Adipocyte (in vitro differentiated cells): ENCODE data around the gene CACNA2D1.
A peak's percentile ranks its signal among the peaks of the same experiment; 100 is the strongest.

Source experiments
- DNase-seq: peaks from one replicate; pipeline ENCODE4 v3.0.0-alpha.2; 2015; ENCODE audit warnings: low read depth
- H3K27me3 ChIP-seq: replicated peaks from 2 replicates; pipeline ENCODE4 v1.7.0; 2013; ENCODE audit warnings: mild to moderate bottlenecking, low read length, moderate library complexity; ENCODE audit not compliant: control insufficient read depth, insufficient read depth
- H3K36me3 ChIP-seq: 2 replicates; pipeline ENCODE4 v1.7.0; 2013; ENCODE audit warnings: low read length, mild to moderate bottlenecking, moderate library complexity; ENCODE audit not compliant: control insufficient read depth, insufficient read depth, severe bottlenecking
- H3K4me1 ChIP-seq: 2 replicates; pipeline ENCODE4 v1.7.0; 2013; ENCODE audit warnings: mild to moderate bottlenecking, low read length, moderate library complexity; ENCODE audit not compliant: control insufficient read depth, insufficient read depth
- H3K4me3 ChIP-seq: 2 replicates; pipeline ENCODE4 v1.7.0; 2013; ENCODE audit warnings: mild to moderate bottlenecking, low read length, moderate library complexity
- H3K9ac ChIP-seq: 2 replicates; pipeline ENCODE4 v1.7.0; 2013; ENCODE audit warnings: mild to moderate bottlenecking, low read length, moderate library complexity
- H3K9me3 ChIP-seq: 2 replicates; pipeline ENCODE4 v1.7.0; 2013; ENCODE audit warnings: mild to moderate bottlenecking, low read length, moderate library complexity; ENCODE audit not compliant: control insufficient read depth

CACNA2D1 gene

GRCh38 chr7:81937091-81937490, 506.5 kb downstream of the CACNA2D1 start:
- Histone ChIP-seq H3K4me3 (no peak overlapping the region), H3K36me3 (no peaks in the 10 kb centered on the region), H3K27me3 (no peaks in the 10 kb centered on the region), H3K9ac (no peak overlapping the region), H3K4me1 (no peaks in the 10 kb centered on the region), H3K9me3 (no peaks in the 10 kb centered on the region)
- no peak for DNase-seq

GRCh38 chr7:81934596-81935301, 508.8 kb downstream of the CACNA2D1 start:
- H3K9me3 ChIP-seq = no peaks in the 10 kb centered on the region
- H3K27me3 ChIP-seq = no peaks in the 10 kb centered on the region
- H3K4me1 ChIP-seq = no peaks in the 10 kb centered on the region
- DNase-seq = no peak
- no peak overlapping the region for H3K9ac ChIP-seq
- H3K4me3 ChIP-seq = no peak overlapping the region
- no peaks in the 10 kb centered on the region for H3K36me3 ChIP-seq

GRCh38 chr7:81932936-81933335, 510.6 kb downstream of the CACNA2D1 start:
- H3K9ac ChIP-seq = no peak overlapping the region
- no peaks in the 10 kb centered on the region for H3K36me3 ChIP-seq
- DNase-seq = no peak
- no peaks in the 10 kb centered on the region for H3K27me3 ChIP-seq
- no peaks in the 10 kb centered on the region for H3K4me1 ChIP-seq
- no peaks in the 10 kb centered on the region for H3K9me3 ChIP-seq
- no peak overlapping the region for H3K4me3 ChIP-seq

- no peaks in the 10 kb centered on the region for H3K27me3 ChIP-seq
- no peak overlapping the region for H3K4me3 ChIP-seq
- no peak overlapping the region for H3K9ac ChIP-seq
- H3K4me1 ChIP-seq = no peaks in the 10 kb centered on the region
- no peaks in the 10 kb centered on the region for H3K36me3 ChIP-seq
- peak; percentile 28 for DNase-seq
- H3K9me3 ChIP-seq = no peaks in the 10 kb centered on the region
Measured at GRCh38 chr7:81929386-81929785, 514.2 kb downstream of the CACNA2D1 start.

- no peaks in the 10 kb centered on the region for H3K27me3 ChIP-seq
- peak; percentile 77 for DNase-seq
- no peaks in the 10 kb centered on the region for H3K4me1 ChIP-seq
- no peak overlapping the region for H3K4me3 ChIP-seq
- H3K9me3 ChIP-seq = no peaks in the 10 kb centered on the region
- no peaks in the 10 kb centered on the region for H3K36me3 ChIP-seq
- H3K9ac ChIP-seq = no peak overlapping the region
Measured at GRCh38 chr7:81926154-81926553, 517.4 kb downstream of the CACNA2D1 start.

GRCh38 chr7:81925530-81925929, 518.0 kb downstream of the CACNA2D1 start:
- Histone ChIP-seq H3K9me3 (no peaks in the 10 kb centered on the region), H3K4me3 (no peak overlapping the region), H3K4me1 (no peaks in the 10 kb centered on the region), H3K9ac (no peak overlapping the region), H3K27me3 (no peaks in the 10 kb centered on the region), H3K36me3 (no peaks in the 10 kb centered on the region)
- no peak for DNase-seq

GRCh38 chr7:81924494-81924893, 519.1 kb downstream of the CACNA2D1 start:
- no peak for DNase-seq
- Histone ChIP-seq H3K4me1 (no peaks in the 10 kb centered on the region), H3K36me3 (no peaks in the 10 kb centered on the region), H3K4me3 (no peak overlapping the region), H3K9ac (no peak overlapping the region), H3K27me3 (no peaks in the 10 kb centered on the region), H3K9me3 (no peaks in the 10 kb centered on the region)

- Histone ChIP-seq H3K4me1 (no peaks in the 10 kb centered on the region), H3K4me3 (no peak overlapping the region), H3K9me3 (peaks cover 17% of the 10 kb centered on the region), H3K36me3 (no peaks in the 10 kb centered on the region), H3K9ac (no peak overlapping the region), H3K27me3 (no peaks in the 10 kb centered on the region)
- DNase-seq = no peak
Measured at GRCh38 chr7:81919494-81919893, 524.1 kb downstream of the CACNA2D1 start.

- no peaks in the 10 kb centered on the region for H3K36me3 ChIP-seq
- H3K4me1 ChIP-seq = no peaks in the 10 kb centered on the region
- no peaks in the 10 kb centered on the region for H3K27me3 ChIP-seq
- peaks cover 15% of the 10 kb centered on the region for H3K9me3 ChIP-seq
- H3K9ac ChIP-seq = no peak overlapping the region
- peak; percentile 3 for DNase-seq
- H3K4me3 ChIP-seq = no peak overlapping the region
Measured at GRCh38 chr7:81908220-81908619, 535.4 kb downstream of the CACNA2D1 start.

- H3K36me3 ChIP-seq = no peaks in the 10 kb centered on the region
- no peak for DNase-seq
- no peaks in the 10 kb centered on the region for H3K27me3 ChIP-seq
- peaks cover 12% of the 10 kb centered on the region for H3K9me3 ChIP-seq
- no peak overlapping the region for H3K4me3 ChIP-seq
- no peak overlapping the region for H3K9ac ChIP-seq
- no peaks in the 10 kb centered on the region for H3K4me1 ChIP-seq
Measured at GRCh38 chr7:81903115-81903514, 540.5 kb downstream of the CACNA2D1 start.

GRCh38 chr7:81902536-81902935, 541.0 kb downstream of the CACNA2D1 start:
- H3K9ac ChIP-seq = no peak overlapping the region
- H3K9me3 ChIP-seq = peaks cover 15% of the 10 kb centered on the region
- DNase-seq = no peak
- H3K4me3 ChIP-seq = no peak overlapping the region
- no peaks in the 10 kb centered on the region for H3K36me3 ChIP-seq
- no peaks in the 10 kb centered on the region for H3K27me3 ChIP-seq
- H3K4me1 ChIP-seq = no peaks in the 10 kb centered on the region
